Sigmoid colon (tissue), 4 donors: ENCODE results near the gene GET4.

Experiments
- EP300 ChIP-seq, 4 donors: sonication (generic); formaldehyde crosslinking; IDR thresholded peaks; one replicate each; pipeline ENCODE4 v1.6.1; 2017; ENCODE audit warnings: antibody characterized with exemption in 4 of 4
- POLR2A ChIP-seq, 2 donors: fragments of 450-650 bp; IDR thresholded peaks; one replicate each; pipeline ENCODE4 v1.6.1; 2016; ENCODE audit warnings: antibody characterized with exemption in 2 of 2, mild to moderate bottlenecking in 2 of 2, moderate library complexity in 2 of 2
- POLR2AphosphoS5 ChIP-seq, 4 donors: sonication (generic); formaldehyde crosslinking; IDR thresholded peaks; one replicate each; pipeline ENCODE4 v1.6.1; 2017; ENCODE audit warnings: antibody characterized with exemption in 4 of 4
- TF ChIP-seq, protein P1 (sequence below), 4 experiments: fragments of 450-650 bp in 3 of 4; fragments of 200-600 bp in 1 of 4; IDR thresholded peaks; one replicate each; pipeline ENCODE4 v1.5.1; 2016 to 2019; ENCODE audit warnings: antibody characterized with exemption in 4 of 4, mild to moderate bottlenecking in 3 of 4, moderate library complexity in 2 of 4

GRCh38 chr7:903921-904755, 27.8 kb downstream of the GET4 start:
- TF ChIP-seq POLR2A (IDR thresholded peaks at IDR 0.05): no peak
- TF ChIP-seq POLR2AphosphoS5 (IDR thresholded peaks at IDR 0.05): no peak
- TF ChIP-seq, protein P1, sequence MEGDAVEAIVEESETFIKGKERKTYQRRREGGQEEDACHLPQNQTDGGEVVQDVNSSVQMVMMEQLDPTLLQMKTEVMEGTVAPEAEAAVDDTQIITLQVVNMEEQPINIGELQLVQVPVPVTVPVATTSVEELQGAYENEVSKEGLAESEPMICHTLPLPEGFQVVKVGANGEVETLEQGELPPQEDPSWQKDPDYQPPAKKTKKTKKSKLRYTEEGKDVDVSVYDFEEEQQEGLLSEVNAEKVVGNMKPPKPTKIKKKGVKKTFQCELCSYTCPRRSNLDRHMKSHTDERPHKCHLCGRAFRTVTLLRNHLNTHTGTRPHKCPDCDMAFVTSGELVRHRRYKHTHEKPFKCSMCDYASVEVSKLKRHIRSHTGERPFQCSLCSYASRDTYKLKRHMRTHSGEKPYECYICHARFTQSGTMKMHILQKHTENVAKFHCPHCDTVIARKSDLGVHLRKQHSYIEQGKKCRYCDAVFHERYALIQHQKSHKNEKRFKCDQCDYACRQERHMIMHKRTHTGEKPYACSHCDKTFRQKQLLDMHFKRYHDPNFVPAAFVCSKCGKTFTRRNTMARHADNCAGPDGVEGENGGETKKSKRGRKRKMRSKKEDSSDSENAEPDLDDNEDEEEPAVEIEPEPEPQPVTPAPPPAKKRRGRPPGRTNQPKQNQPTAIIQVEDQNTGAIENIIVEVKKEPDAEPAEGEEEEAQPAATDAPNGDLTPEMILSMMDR (IDR thresholded peaks at IDR 0.05): no peak
- TF ChIP-seq EP300 (IDR thresholded peaks at IDR 0.05): no peak
